GM23338 (cell line): ENCODE data around the gene GJA4.

ENCODE experiments used
- CREB1 ChIP-seq: fragments of 250-450 bp; sonication (Bioruptor Pico); IDR thresholded peaks from 2 replicates; pipeline ENCODE4 v1.5.0; 2020; ENCODE audit warnings: low read depth, mild to moderate bottlenecking, moderate library complexity
- EZH2 ChIP-seq: fragments of 200-600 bp; sonication (generic); IDR thresholded peaks from one replicate; pipeline ENCODE4 v1.8.0; 2017; ENCODE audit warnings: antibody characterized with exemption, mild to moderate bottlenecking, low read depth; ENCODE audit not compliant: unreplicated experiment
- EZH2phosphoT487 ChIP-seq: fragments of 200-600 bp; sonication (generic); IDR thresholded peaks from one replicate; pipeline ENCODE4 v1.8.1; 2018; ENCODE audit warnings: antibody characterized with exemption; ENCODE audit not compliant: unreplicated experiment
- JUNB ChIP-seq: IDR thresholded peaks from one replicate; pipeline ENCODE4 v1.6.1; 2016; ENCODE audit warnings: antibody characterized with exemption; ENCODE audit not compliant: unreplicated experiment
- POLR2AphosphoS5 ChIP-seq: IDR thresholded peaks from 2 replicates; pipeline ENCODE4 v1.6.1; 2016; ENCODE audit warnings: antibody characterized with exemption, low read depth
- TF ChIP-seq, protein P1 (sequence below), 2 experiments: fragments of 200-600 bp in 1 of 2; sonication (generic) in 1 of 2; conservative IDR thresholded peaks; 2 replicates each; pipeline versions ENCODE4 v1.5.1 to v1.6.1; 2016 to 2017; ENCODE audit warnings: antibody characterized with exemption in 2 of 2, low read depth in 2 of 2, mild to moderate bottlenecking in 2 of 2, moderate library complexity in 1 of 2
- TF ChIP-seq, protein P2 (sequence below): IDR thresholded peaks from one replicate; pipeline ENCODE4 v1.6.1; 2018; ENCODE audit warnings: antibody characterized with exemption; ENCODE audit not compliant: unreplicated experiment
- TF ChIP-seq, protein P3 (sequence below): fragments of 250-450 bp; sonication (Bioruptor Pico); IDR thresholded peaks from 2 replicates; pipeline ENCODE4 v1.5.0; 2020; ENCODE audit warnings: mild to moderate bottlenecking, moderate library complexity

DNA sequence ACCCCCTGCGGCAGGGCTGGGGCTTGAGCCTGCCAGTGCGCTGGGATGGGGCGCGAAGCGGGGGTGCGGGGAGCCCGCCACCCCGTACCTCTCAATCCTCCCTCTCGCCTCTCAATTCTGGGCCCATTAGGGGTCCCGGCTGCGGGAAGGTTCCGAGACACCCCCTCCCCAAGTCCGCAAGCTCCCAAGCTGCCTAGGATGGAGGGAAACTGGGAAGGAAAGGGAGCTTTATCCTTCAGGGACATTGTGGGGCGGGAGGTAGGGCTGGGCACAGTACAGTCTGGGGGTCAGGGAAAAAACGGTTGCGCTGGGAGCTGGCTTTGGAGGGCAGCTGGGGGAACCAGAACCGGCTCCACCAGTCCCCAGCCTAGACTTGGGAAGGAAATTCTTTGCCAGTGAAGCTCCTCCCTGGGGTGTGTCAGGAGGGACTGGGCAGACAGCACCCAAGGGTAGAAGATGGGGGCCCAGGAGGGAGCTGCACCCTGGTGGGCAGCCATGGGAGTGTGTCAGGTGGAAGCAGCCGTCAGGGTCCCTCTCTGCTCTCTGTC, 10.9 kb upstream of the GJA4 start:
- TF ChIP-seq, protein P1, sequence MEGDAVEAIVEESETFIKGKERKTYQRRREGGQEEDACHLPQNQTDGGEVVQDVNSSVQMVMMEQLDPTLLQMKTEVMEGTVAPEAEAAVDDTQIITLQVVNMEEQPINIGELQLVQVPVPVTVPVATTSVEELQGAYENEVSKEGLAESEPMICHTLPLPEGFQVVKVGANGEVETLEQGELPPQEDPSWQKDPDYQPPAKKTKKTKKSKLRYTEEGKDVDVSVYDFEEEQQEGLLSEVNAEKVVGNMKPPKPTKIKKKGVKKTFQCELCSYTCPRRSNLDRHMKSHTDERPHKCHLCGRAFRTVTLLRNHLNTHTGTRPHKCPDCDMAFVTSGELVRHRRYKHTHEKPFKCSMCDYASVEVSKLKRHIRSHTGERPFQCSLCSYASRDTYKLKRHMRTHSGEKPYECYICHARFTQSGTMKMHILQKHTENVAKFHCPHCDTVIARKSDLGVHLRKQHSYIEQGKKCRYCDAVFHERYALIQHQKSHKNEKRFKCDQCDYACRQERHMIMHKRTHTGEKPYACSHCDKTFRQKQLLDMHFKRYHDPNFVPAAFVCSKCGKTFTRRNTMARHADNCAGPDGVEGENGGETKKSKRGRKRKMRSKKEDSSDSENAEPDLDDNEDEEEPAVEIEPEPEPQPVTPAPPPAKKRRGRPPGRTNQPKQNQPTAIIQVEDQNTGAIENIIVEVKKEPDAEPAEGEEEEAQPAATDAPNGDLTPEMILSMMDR (conservative IDR thresholded peaks at IDR 0.05; ENCODE audit: low read depth in 2 of 2), result peak; percentile 16 to 49; a peak in 3 of 4 replicates
- TF ChIP-seq JUNB, result no peak
- TF ChIP-seq EZH2phosphoT487, result no peak
- no peak for TF ChIP-seq EZH2
- TF ChIP-seq, protein P2, sequence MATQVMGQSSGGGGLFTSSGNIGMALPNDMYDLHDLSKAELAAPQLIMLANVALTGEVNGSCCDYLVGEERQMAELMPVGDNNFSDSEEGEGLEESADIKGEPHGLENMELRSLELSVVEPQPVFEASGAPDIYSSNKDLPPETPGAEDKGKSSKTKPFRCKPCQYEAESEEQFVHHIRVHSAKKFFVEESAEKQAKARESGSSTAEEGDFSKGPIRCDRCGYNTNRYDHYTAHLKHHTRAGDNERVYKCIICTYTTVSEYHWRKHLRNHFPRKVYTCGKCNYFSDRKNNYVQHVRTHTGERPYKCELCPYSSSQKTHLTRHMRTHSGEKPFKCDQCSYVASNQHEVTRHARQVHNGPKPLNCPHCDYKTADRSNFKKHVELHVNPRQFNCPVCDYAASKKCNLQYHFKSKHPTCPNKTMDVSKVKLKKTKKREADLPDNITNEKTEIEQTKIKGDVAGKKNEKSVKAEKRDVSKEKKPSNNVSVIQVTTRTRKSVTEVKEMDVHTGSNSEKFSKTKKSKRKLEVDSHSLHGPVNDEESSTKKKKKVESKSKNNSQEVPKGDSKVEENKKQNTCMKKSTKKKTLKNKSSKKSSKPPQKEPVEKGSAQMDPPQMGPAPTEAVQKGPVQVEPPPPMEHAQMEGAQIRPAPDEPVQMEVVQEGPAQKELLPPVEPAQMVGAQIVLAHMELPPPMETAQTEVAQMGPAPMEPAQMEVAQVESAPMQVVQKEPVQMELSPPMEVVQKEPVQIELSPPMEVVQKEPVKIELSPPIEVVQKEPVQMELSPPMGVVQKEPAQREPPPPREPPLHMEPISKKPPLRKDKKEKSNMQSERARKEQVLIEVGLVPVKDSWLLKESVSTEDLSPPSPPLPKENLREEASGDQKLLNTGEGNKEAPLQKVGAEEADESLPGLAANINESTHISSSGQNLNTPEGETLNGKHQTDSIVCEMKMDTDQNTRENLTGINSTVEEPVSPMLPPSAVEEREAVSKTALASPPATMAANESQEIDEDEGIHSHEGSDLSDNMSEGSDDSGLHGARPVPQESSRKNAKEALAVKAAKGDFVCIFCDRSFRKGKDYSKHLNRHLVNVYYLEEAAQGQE, result no peak
- no peak for TF ChIP-seq CREB1 (CRISPR knock-in tag)
- TF ChIP-seq POLR2AphosphoS5, result no peak
- TF ChIP-seq, protein P3, sequence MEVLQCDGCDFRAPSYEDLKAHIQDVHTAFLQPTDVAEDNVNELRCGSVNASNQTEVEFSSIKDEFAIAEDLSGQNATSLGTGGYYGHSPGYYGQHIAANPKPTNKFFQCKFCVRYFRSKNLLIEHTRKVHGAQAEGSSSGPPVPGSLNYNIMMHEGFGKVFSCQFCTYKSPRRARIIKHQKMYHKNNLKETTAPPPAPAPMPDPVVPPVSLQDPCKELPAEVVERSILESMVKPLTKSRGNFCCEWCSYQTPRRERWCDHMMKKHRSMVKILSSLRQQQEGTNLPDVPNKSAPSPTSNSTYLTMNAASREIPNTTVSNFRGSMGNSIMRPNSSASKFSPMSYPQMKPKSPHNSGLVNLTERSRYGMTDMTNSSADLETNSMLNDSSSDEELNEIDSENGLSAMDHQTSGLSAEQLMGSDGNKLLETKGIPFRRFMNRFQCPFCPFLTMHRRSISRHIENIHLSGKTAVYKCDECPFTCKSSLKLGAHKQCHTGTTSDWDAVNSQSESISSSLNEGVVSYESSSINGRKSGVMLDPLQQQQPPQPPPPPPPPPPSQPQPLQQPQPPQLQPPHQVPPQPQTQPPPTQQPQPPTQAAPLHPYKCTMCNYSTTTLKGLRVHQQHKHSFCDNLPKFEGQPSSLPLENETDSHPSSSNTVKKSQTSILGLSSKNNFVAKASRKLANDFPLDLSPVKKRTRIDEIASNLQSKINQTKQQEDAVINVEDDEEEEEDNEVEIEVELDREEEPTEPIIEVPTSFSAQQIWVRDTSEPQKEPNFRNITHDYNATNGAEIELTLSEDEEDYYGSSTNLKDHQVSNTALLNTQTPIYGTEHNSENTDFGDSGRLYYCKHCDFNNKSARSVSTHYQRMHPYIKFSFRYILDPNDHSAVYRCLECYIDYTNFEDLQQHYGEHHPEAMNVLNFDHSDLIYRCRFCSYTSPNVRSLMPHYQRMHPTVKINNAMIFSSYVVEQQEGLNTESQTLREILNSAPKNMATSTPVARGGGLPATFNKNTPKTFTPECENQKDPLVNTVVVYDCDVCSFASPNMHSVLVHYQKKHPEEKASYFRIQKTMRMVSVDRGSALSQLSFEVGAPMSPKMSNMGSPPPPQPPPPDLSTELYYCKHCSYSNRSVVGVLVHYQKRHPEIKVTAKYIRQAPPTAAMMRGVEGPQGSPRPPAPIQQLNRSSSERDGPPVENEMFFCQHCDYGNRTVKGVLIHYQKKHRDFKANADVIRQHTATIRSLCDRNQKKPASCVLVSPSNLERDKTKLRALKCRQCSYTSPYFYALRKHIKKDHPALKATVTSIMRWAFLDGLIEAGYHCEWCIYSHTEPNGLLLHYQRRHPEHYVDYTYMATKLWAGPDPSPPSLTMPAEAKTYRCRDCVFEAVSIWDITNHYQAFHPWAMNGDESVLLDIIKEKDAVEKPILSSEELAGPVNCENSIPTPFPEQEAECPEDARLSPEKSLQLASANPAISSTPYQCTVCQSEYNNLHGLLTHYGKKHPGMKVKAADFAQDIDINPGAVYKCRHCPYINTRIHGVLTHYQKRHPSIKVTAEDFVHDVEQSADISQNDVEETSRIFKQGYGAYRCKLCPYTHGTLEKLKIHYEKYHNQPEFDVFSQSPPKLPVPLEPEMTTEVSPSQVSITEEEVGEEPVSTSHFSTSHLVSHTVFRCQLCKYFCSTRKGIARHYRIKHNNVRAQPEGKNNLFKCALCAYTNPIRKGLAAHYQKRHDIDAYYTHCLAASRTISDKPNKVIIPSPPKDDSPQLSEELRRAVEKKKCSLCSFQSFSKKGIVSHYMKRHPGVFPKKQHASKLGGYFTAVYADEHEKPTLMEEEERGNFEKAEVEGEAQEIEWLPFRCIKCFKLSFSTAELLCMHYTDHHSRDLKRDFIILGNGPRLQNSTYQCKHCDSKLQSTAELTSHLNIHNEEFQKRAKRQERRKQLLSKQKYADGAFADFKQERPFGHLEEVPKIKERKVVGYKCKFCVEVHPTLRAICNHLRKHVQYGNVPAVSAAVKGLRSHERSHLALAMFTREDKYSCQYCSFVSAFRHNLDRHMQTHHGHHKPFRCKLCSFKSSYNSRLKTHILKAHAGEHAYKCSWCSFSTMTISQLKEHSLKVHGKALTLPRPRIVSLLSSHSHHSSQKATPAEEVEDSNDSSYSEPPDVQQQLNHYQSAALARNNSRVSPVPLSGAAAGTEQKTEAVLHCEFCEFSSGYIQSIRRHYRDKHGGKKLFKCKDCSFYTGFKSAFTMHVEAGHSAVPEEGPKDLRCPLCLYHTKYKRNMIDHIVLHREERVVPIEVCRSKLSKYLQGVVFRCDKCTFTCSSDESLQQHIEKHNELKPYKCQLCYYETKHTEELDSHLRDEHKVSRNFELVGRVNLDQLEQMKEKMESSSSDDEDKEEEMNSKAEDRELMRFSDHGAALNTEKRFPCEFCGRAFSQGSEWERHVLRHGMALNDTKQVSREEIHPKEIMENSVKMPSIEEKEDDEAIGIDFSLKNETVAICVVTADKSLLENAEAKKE (CRISPR knock-in tag), result no peak
